ENCODE measurements around the gene AKR1C3. TPM values are rescaled to one million over a fixed set of nuclear protein-coding genes. Genes with fewer than 3 reads are reported as not detected.
"Not testable (repeated sequence)": the region's sequence is repeated elsewhere in the genome, so short reads cannot be mapped to it uniquely, and the experiment has no call there.

The AKR1C3 gene
- total RNA-seq, 1 donor from 2014 or later = not detected

DNA sequence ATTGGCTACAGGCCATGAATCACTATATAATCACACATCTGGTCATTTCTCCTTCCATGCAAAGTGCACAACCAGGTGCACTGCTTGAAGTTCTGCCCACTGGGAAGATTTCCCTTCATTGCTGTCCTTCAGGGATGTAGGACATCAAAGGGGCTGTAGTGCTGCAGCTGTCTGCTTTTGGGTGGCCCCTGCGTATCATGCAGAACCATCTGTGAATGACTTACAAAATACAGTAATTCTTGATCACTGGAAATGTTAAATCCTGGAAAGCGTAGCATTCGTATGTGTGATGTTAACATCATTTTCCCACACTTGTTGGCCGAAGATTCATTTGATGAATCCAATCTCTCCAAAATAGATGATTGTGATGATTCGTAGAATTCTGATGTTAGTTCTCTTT, 22.4 kb downstream of the AKR1C3 start:
- Mint-ChIP-seq H3K4me3 (no peak overlapping the region), H3K27ac (no peak overlapping the region), H3K27me3 (no peaks in the 10 kb centered on the region), H3K9me3 (peaks cover 4% of the 10 kb centered on the region), H3K4me1 (no peaks in the 10 kb centered on the region), H3K36me3 (ENCODE audit: low read depth) (no peaks in the 10 kb centered on the region)
- DNase-seq (no peak), ATAC-seq (ENCODE audit: low read depth) (no peak)
- intact Hi-C loops (cut with micrococcal nuclease) = no loop called here
- ChIA-PET CTCF (no interaction called here), POLR2A (no interaction called here)
- TF ChIP-seq, protein P1, sequence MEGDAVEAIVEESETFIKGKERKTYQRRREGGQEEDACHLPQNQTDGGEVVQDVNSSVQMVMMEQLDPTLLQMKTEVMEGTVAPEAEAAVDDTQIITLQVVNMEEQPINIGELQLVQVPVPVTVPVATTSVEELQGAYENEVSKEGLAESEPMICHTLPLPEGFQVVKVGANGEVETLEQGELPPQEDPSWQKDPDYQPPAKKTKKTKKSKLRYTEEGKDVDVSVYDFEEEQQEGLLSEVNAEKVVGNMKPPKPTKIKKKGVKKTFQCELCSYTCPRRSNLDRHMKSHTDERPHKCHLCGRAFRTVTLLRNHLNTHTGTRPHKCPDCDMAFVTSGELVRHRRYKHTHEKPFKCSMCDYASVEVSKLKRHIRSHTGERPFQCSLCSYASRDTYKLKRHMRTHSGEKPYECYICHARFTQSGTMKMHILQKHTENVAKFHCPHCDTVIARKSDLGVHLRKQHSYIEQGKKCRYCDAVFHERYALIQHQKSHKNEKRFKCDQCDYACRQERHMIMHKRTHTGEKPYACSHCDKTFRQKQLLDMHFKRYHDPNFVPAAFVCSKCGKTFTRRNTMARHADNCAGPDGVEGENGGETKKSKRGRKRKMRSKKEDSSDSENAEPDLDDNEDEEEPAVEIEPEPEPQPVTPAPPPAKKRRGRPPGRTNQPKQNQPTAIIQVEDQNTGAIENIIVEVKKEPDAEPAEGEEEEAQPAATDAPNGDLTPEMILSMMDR (IDR thresholded peaks at IDR 0.05) = no peak

DNA sequence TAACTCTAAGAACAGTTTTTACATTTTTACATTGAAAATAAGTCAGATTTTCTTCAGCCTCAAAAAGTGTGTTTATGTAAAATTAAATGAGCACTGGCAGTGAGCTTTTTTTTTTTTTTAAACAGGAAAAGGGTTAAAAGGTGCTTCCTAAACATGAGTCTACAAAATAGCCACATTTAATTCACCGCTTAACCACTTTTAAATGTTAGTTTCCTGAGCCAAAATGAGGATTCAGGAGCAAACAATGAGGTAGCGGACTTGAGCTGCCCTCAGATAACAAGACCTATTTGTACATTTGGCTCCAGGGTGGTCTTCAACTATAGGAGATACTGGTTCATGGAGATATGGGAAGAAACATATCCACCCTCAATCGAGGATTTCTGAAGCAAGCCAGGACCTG, 22.8 kb downstream of the AKR1C3 start:
- Mint-ChIP-seq H3K4me1 (no peaks in the 10 kb centered on the region), H3K27me3 (no peaks in the 10 kb centered on the region), H3K27ac (no peak overlapping the region), H3K4me3 (no peak overlapping the region), H3K36me3 (ENCODE audit: low read depth) (no peaks in the 10 kb centered on the region), H3K9me3 (peaks cover 4% of the 10 kb centered on the region)
- CTCF ChIA-PET = no interaction called here
- intact Hi-C loops (cut with micrococcal nuclease) = no loop called here
- TF ChIP-seq, protein P1 (IDR thresholded peaks at IDR 0.05) = no peak
- DNase-seq = no peak
- POLR2A ChIA-PET = no interaction called here
- no peak for ATAC-seq (ENCODE audit: low read depth)

DNA sequence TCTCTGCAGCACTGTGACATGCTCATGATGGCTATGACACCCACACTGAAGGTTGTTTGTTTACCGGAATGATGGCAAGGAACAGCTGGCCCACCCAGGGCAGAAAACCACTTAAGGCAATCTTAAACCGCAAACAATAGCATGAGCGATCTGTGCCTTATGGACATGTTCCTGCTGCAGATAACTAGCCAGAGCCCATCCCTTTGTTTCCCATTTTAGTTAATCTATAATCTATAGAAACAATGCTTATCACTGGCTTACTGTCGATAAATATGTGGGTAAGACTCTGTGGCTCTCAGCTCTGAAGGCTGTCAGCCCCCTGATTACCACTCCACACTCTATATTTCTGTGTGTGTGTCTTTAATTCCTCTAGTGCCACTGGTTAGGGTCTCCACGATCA, 25.8 kb downstream of the AKR1C3 start:
- CTCF ChIA-PET; H3K4me1 Mint-ChIP-seq; intact Hi-C loops (cut with micrococcal nuclease); H3K27ac Mint-ChIP-seq; ATAC-seq (ENCODE audit: low read depth); H3K36me3 Mint-ChIP-seq (ENCODE audit: low read depth); H3K4me3 Mint-ChIP-seq; DNase-seq; H3K9me3 Mint-ChIP-seq; H3K27me3 Mint-ChIP-seq; POLR2A ChIA-PET: not testable (repeated sequence)

DNA sequence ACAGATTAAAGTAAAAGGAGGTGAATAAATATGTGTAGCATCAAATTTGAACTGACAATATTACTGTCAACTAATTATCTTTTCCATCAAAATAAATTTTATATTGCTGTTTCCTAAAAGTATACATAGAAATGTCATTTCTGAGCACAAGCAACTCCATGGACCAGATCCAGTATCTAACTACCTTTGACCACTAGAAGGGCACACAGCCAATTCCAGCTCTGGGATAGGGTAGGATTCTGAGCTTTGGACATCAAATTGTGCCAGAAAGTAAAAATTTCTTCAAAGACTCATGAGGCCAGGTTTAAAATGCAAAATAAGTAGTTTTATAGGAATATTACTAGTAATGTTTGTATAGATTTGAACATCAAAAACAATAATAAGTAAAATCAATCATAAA, 29.7 kb downstream of the AKR1C3 start:
- ChIA-PET POLR2A (no interaction called here), CTCF (no interaction called here)
- Mint-ChIP-seq H3K36me3 (ENCODE audit: low read depth) (no peaks in the 10 kb centered on the region), H3K4me1 (no peaks in the 10 kb centered on the region), H3K9me3 (peaks cover 4% of the 10 kb centered on the region), H3K4me3 (no peak overlapping the region), H3K27me3 (no peaks in the 10 kb centered on the region), H3K27ac (no peak overlapping the region)
- intact Hi-C loops (cut with micrococcal nuclease) = no loop called here
- TF ChIP-seq, protein P1 (IDR thresholded peaks at IDR 0.05) = no peak
- ATAC-seq (ENCODE audit: low read depth) = no peak
- DNase-seq = no peak

DNA sequence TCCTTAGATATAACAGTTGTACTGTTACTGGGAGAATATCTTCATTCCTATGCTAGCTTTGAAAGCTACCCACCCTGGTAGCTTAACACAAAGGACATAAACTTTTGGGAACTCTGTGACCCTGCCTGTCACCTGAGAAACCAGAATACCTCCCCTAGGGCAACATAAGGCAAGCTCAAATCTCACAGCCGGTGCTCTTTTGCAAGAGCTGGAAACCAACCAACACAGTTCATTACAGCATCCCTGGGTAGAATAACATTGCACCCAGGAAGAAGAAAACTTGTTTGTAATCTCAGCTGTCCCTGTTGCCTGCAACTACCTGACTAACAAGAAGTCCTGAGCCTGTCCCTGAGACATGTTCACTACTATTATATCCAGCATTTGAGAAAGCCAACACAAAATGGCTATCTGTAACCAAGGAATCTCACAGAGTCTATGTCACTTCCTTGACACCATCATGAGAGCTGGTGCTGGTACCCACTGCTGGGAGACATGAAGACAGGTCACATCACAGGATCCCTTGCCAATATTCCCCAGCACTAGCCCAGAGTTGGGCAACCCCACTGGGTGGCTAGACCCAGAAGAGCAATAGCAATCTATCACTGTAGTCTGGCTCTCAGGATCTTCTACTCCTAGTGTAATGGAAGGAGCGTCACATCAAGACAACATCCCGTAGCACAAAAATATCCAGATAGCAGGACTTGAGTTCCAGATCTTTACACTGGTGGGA, 31.3 kb downstream of the AKR1C3 start:
- H3K36me3 Mint-ChIP-seq (ENCODE audit: low read depth) = no peaks in the 10 kb centered on the region
- POLR2A ChIA-PET = no interaction called here

More for the DNA sequence above, 31.3 kb downstream of the AKR1C3 start:
- no peak for DNase-seq
- Mint-ChIP-seq H3K9me3 (peaks cover 6% of the 10 kb centered on the region), H3K27ac (no peak overlapping the region), H3K4me3 (no peak overlapping the region), H3K4me1 (no peaks in the 10 kb centered on the region), H3K27me3 (no peaks in the 10 kb centered on the region)
- CTCF ChIA-PET = no interaction called here
- intact Hi-C loops (cut with micrococcal nuclease) = no loop called here
- no peak for ATAC-seq (ENCODE audit: low read depth)
- TF ChIP-seq, protein P1 (IDR thresholded peaks at IDR 0.05) = no peak
